ENCODE measurements around the gene RBP2.
A peak's percentile ranks its signal among the peaks of the same experiment; 100 is the strongest.
"Not testable (repeated sequence)": the region's sequence is repeated elsewhere in the genome, so short reads cannot be mapped to it uniquely, and the experiment has no call there.

RBP2 gene

DNA sequence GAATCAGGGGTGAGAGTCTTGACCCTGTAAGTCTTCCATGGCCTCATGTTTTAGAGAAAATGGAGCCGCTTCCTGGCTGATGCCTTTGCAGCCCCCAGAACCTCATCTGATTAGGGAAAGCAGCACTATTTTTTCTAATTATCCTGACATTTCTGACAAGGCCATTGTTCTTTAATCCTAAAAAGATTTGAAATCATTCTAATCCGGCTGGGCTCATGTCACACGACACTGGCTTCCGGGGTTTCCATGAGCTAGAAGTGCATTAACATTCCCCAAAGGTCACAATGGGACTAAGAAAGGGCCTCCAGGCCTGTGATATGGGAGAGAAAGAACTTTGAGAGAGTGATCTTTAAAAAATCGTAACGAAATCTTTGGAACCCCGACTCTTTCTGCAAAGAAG, 33.1 kb downstream of the RBP2 start:
- DNase-seq (ENCODE audit: low spot score), result no peak

DNA sequence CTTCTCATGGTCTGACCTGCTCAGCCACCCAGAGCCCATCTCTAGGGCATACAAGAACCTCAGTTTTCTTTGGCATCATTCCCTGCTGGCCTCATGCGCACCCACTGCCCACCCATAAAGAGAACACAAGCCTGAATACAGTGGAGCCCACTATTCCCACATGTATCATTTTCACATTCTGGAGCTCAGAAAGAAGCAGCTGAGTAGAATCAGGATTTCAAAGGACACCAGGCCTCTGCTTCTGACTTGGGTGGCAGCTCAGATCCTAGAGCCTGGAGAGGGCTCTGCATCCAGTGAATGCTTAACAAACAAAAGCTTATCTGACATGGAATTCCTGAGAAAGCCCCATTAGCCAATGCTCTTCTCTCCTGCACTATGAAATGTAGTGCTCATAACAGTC, 34.7 kb downstream of the RBP2 start:
- DNase-seq (ENCODE audit: low spot score), result no peak

DNA sequence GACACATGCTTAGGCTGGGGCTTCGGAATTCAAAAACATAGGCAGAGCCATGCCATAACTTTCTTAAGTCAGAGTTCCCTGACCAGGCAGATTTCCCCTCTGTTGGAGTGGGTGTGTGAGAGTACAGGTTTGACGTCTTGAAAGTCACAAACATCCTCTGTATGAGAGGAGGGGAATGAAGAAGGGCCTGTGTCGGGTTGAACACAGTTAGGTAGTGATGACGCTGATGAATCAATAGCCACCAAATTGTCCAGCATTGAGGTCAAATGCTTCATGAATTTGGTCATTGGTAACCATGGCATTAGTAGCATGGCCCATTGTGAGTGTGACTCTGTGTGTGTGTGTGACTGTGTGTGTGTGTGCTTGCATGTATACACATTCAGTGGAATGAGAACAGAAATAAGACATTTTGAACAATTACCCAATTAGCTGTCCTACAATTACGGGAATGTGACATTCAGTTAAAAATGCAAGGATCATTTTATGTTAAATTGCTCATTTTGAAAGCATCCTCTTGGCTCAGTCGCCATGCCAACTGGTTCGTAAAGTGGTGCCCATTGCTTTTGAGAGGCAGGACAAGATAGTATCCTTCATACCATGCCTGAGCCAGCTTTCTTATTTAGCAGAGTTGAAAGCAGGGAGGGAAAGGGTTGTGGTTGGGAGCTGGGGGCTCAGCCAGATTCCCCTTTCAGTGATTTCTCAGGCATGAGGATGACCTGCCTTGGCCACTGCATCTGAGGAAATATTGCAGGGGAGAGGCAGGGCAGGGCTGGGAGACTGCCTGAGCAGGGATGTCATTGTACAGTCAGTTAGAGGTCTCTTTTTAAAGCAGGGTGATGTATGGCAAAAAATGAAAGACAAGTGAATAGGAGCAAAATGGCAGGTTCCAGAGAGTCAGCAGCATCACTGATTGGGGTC, 35.4 kb downstream of the RBP2 start:
- DNase-seq (ENCODE audit: low spot score), result no peak

DNA sequence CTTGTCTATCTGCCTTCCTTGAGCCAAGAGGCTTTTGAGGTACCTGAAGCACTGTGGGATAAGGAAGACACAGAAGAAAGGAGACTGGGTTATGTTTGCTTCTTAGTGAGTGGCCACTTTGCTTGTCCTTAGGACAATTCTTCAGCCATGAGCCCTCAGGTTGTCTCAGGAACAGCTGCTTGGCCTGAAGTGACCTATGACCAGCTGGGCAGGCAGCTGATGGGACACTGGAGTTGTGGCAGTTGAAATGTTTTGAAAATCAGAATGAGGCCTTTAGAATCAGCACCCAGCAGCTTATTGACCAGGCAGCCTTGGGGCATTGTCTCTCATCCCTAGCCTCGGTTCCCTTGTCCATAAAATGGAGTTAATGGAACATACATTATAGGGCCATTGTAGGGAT, 37.0 kb downstream of the RBP2 start:
- no peak for DNase-seq (ENCODE audit: low spot score)

DNA sequence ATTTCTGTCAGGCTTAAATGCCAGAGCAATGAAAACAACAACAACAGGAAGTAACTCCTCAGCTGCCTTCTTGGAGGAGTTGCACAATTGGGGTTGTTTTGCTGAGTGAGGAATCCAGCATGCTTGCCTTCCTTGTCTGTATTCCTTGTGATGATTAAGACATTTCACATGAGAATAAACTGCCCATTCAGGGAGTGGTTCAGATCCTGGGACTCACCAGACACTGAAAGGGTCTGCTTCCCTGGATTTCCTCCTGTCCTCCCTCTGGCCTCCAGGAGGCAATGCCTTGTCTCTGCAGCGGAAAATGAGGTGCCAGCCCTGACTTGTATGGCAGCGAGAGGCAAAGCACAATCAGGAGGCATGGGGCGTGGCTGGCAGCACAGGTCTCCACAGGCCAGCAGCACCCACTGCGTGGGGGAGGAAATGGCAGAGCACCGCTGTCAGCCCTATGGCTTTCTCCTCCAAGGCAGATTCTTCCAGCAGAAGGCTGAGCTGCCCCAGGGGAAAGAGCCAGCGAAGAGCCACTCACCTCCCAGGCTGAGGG, 41.5 kb downstream of the RBP2 start:
- no peak for DNase-seq (ENCODE audit: low spot score)

DNA sequence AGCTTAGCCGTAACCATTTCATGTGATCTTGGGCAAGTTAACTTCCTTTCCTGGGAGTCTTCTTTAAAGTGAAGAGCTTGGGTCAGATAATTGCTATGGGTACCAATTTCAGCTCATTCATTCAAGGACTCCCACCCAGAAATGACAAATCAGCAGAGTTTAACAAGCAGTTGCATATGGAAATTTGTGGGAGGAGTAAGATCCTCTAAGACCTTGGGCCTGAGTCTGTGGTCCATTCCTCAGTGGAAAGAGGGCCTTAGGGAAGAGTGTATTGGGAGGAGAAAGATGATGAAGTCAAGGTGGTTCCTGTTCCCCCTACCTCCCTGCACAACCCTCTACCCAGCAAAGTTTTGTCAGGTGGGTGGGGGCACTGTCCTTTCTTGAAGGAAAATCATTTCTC, 42.1 kb downstream of the RBP2 start:
- no peak for DNase-seq (ENCODE audit: low spot score)

DNA sequence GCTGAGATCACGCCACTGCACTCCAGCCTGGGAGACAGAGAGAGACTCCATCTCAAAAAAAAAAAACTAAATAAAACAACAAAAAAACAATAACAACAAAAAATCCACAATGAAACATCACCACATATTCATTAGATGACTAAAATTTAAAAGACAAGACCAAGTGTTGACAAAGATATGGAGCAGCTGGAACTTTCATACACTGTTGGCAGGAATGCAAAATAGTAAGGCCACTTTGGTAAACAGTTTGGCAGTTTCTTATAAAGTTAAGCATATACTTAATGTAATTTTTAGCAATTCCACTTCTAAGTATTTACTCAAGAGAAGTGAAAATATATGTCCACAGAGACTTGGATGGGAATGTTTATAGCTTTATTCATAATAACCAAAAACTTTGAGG, 43.2 kb downstream of the RBP2 start:
- no peak for DNase-seq (ENCODE audit: low spot score)

DNA sequence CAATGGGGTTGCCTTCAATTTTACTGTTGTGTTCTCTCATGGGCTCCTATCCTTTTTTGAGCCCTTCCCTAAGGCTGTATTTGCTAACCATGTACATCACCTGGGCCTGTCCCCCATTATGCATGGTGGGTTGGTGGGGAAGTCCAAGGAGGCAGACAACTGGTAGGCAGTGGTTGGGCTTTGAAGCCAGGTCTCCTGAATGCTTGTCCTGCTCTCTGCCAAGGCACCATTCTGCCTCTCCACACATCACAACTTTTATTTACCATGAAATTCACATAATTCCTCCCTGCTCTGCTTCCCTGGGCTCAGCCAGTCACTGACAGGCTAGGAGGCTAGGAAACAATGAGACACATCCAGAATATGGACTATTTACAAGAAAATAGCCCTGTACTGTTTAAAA, 45.8 kb downstream of the RBP2 start:
- DNase-seq (ENCODE audit: low spot score), result no peak

DNA sequence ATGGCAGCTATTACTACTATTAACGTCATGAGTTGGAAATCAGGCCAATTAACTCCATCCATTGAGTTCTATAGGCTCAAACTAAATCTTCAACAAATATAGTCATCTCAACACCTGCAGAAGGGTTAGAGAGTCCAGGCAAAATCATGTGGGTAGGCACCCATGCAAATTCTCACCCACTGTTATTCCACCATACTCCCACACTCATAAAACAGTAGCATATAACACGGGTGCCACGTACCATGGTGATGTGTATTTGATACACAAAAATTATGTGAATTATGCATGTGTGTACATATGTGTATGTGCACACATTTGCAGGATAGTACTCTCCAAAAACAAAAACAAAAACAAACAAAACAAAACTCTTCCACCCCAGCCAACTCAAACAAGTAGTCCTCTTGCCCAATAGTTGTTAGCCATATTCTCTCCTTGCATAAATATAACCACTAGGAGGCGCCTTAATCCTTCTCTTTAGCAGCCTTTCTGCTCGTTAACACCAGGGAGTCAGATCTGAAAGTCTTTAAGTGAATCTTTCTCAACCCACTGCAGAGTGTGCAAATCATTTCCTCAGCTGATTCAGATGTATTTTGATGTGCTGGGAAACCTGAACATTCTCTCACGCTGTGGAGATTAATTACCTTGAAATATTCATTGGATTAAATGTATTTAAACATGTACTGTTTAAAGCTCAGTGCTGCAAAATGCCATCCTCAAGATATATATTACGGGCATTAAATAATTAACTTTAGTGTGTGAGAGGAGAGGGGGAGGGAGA, 48.8 kb downstream of the RBP2 start:
- DNase-seq (ENCODE audit: low spot score), result peak; percentile 72

DNA sequence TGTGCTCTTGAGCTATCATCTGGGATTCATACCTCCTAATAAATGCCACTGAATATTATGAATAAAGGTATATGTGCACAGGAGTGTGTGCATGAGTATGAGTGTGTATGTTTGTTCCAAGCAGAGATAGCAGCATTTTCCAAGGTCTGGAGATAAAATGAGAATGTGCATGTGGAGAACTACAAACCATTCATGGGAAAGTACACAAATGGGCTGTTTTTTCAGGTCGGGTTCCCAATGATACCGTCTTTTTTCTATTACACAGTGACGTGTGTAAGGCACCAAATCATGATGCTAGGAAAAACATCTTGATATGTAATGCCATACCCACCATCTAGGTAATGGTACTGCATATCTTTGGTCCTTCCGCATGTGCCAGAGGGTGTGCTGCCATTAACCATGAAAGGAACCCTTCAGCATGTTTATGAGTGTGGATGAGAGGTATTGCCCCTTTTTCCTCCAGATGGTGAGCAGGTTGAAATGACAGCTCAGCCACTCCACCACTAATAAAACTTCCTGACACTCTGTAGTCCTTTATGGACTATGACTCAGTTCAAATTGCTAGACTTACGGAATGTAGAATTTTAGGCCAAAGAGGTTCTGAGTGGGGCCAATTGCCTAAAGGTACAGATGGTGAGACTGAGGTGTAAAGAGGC, 50.4 kb downstream of the RBP2 start:
- no peak for DNase-seq (ENCODE audit: low spot score)

DNA sequence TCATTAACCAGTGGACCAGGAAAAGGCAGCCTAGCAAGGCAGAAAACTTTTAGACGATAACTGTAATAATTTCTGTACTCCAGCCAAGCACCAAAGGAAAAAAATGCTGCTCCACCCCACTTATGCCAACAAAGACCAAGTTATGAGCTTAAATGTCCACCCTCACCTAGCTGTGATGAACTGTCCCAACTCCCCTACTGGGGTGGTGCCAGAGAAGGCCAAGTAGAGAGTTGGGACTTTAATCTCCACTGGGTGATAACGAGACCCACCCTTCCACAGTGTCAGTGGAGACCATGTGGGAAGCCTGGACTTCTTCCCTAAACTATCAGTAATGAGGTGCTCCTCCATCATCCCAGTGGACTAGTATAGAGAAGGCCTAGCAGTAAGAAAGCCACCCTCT, 53.1 kb downstream of the RBP2 start:
- no peak for DNase-seq (ENCODE audit: low spot score)

DNA sequence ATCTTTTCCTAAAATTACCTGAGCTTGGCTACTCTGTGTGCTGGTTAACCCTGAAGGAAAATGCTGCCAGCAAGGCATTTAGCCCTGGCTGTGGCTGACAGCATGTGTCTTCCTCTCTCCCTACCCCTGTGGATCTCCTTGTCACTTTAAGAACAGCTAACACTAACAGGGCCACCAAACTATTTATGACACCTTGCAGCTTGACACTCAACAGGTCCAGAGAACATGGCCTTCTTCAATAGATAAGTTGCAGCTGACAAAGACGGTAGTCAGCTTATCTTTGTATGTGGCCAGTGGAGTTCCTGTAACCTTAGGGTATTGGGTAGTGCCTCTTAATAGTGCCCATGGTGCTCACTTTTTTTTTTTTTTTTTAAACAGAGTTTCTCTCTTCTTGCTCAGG, 54.9 kb downstream of the RBP2 start:
- DNase-seq (ENCODE audit: low spot score), result no peak

DNA sequence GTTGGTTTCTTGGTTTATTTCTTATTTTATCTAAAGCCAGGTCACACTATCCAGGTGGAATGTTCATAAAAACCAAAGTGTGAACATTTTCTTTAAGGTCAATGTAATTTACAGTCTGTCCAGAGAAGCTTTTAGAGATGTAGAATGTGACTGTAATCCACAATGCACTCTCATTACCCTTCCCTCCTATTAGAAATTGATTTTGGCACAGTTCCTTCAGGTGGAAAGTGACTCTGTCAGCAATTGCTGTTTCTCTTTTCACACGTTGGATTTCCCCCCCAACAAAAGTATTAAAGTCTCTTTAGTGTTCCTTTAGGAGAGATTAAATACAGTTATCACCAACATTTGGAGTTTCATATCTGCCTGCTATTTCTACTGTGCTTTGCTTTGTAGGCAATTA, 55.3 kb downstream of the RBP2 start:
- no peak for DNase-seq (ENCODE audit: low spot score)

DNA sequence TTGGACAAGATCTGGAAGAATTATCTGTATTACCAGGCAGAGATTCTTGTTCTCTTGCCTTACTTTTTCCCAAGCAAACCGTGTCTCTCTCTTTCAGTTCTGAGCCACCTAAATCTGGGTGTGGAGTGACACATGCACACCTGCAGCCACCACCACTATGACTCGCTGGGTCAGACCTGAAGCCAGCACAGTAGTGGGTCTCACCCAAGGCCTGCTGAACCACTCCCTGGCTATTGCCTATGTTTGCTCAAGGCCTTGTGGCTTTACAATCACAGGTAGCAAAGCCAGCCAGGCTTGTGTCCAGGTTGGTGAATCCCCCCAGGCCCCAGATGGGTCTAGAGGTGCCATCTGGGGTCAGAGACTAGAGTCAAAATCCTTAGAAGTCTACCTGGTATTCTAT, 58.2 kb downstream of the RBP2 start:
- DNase-seq (ENCODE audit: low spot score), result no peak

DNA sequence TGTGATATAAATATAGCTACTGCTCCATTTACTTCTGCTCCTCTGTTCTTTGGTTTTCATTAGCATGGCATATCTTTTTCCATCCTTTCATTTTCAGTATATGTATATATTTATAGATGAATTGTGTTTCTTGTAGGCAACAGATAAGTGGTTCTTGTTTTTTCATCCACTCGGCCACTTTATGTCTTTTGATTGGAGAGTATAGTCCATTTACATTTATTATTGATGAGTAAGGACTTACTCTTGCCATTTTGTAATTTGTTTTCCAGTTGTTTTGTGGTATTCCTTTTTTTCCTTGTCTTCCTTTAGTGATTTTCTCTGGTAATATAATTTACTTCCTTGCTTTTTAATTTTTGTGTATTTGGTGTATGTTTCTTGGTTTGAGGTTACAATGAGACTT, 60.0 kb downstream of the RBP2 start:
- no peak for DNase-seq (ENCODE audit: low spot score)

DNA sequence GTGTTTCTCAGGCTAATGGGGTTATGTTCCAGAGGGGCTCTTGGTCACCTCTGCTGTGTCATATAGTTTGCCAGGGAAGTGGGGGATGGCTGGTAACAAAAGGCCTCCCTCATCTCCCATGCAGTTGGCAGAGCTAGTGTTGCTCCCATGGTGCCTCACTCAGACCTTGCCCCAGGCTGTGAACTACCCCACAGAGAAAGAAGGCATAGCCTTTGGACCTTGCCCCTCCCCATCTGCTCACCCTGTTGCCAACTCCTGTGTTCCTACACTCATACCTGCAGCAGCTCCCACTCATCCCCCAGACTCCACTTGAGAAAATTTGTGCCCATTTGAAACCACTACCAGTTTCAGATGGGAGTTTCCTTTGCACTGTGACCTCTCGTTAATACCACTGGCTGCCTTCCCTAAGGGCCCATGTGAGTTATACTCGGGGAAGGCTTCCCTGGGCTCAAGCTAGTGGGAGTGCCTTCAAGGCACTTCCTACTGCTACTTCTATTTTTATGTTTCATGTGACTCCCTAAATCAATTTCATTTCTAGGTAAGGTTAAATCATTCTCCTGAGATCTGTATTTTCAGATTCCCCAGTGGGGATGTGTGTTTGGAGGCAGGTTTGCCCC, 61.6 kb downstream of the RBP2 start:
- DNase-seq (ENCODE audit: low spot score), result no peak

DNA sequence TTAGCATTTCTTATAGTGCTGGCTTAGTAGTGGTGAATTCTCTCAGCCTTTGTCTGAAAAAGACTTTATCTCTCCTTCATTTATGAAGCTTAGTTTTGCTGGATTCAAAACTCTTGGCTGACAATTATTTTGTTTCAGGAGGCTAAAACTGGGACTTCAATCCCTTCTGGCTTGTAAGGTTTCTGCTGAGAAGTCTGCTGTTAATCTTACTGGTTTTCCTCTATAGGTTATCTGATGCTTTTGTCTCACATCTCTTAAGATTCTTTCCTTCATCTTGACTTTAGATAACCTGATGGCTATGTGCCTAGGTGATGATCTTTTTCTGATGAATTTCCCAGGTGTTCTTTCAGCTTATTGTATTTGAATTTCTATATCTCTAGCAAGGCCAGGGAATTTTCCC, 63.4 kb downstream of the RBP2 start:
- not testable (repeated sequence) for DNase-seq (ENCODE audit: low spot score)

All from SK-N-DZ (cell line).